GM21717 (cell line): Measurements from ENCODE around the gene MAP2K5.
"Not testable (repeated sequence)": the region's sequence is repeated elsewhere in the genome, so short reads cannot be mapped to it uniquely, and the experiment has no call there.

ENCODE experiments used
- ATAC-seq: cut with Tn5 transposase; IDR thresholded peaks from one replicate; pipeline ENCODE4 v1.9.1; 2021; ENCODE audit warnings: mild to moderate bottlenecking, moderate library complexity; ENCODE audit not compliant: unreplicated experiment

The MAP2K5 gene

DNA sequence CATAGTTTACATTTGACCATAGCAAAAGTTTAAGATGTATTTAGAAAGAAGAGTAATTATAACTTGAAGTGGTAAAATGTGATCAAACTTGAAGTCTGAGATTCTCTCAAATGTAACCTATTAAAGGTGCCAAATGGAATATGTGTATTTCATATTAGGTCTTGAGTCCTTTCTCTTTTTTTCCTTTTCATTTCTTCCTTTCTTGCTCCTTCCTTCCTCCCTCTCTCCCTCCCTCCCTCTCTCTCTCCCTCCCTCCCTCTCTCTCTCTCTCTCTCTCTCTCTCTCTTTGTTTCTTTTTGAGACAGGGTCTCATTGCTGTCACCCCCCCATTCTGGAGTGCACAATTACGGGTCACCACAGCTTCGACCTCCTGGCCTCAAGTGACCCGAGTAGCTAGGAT lies 47.7 kb downstream of the MAP2K5 start:
- ATAC-seq = no peak

- no peak for ATAC-seq
Measured at GRCh38 chr15:67592245-67592644, 49.7 kb downstream of the MAP2K5 start.

- no peak for ATAC-seq
Measured at GRCh38 chr15:67593562-67593961, 51.1 kb downstream of the MAP2K5 start.

DNA sequence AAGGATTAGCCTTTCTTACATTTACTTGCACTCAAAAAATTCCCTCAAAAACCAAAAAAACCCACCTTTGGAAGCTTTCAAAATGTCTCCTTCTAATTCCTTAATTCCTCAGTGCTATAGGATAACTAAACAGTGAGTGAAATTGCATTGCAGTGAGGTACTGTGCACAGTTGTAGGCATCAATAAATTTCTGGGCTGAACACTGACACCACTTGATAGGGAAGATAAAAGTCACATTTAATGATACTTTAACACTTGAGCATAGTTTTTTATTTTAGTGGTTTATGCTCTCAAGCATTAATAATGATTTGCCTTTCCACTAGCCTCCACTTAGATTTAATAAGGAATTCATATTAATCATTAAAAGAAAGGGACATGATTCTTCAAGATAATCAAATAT lies 52.3 kb downstream of the MAP2K5 start:
- no peak for ATAC-seq

DNA sequence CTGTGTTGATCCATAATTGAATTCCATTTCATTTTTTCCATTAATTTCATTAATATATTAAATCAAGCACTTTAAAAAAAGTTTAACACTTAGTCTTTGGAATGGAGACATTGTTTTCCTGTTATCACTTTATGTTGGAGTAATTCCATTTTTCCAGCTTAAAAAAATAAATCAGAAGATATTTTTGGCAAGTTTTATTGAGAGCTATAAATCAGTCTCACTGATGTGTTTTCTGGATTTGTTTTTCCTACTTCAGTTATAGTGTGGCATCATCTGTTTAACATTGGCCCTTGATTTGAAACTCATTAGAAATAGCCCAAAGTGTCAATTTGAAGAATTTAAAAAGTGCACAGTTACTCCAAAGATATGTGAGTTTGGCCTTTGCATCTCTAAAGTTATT lies 53.1 kb downstream of the MAP2K5 start:
- ATAC-seq = no peak

- ATAC-seq = no peak
Measured at GRCh38 chr15:67601073-67601472, 58.6 kb downstream of the MAP2K5 start.

GRCh38 chr15:67603063-67603462 lies 60.6 kb downstream of the MAP2K5 start:
- ATAC-seq = no peak

DNA sequence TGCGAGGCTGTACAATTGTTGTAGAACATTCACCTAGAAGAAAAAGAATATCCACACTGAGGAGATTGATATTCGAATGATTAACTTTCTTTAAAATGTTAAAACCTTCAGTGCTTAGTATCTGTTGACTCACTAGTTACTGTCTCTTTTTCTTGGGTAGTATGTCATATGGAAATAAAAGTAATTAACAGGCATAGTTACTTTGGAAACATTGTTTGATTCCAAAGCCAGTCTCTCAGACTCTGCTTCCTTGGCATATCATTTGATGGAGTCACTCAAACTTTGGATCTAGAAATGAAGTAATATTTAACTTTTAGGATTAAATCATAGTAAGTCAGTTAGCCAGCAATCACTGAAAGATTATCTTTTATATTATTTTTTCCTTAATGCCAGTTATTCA lies 63.4 kb downstream of the MAP2K5 start:
- ATAC-seq = no peak

GRCh38 chr15:67606742-67607141 lies 64.2 kb downstream of the MAP2K5 start:
- ATAC-seq = no peak

DNA sequence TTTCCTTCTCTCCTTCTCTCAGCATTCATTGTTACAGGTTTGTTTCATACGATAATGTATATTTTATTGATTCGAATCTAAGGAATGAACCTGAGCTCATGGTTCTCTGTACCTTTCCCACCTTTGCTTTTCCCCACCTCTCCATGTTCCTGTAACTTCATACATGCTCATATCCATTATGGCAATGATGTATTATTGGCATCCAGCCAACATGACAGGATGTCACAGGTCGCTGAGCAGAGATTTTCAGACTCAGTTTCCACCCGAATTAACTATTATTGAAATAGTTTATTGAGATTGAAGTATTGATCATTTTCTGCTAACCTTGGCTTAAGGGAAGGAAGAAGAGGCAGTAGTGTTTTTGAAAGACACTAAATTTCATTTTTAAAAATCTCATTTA lies 64.8 kb downstream of the MAP2K5 start:
- ATAC-seq = no peak

DNA sequence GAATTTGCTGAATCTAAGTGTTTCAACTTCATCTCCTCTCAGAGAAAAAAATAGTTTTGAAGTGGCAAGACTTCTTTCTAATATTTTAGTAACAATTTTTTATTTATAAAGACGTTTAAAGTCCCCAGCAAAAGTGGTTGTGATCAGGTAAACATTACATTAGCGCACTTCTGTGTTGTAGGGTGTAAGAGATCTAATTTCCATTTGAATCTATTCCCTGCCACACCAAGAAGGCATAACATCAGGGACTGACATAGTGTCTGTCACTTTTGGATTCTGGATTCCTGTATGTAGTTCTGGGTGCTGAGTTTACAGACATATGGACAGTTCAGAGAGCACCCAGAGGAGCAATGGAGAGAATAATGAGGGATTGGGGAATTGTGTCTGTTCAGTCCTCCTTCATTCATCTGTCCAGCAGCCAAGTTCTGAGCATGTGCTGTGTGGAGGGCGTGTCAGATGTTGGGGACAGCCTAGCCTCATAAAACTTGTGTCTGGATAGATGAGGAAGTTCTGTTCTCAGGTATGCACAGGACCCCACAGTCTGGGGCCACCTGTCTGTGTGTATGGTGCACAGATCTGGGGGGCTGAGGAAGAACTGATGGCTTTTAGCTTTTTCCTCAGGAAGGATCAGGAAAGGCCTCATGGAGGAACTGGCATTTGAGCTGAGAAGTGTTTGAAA lies 65.6 kb downstream of the MAP2K5 start:
- no peak for ATAC-seq

- ATAC-seq = no peak
Measured at GRCh38 chr15:67608638-67608959, 66.1 kb downstream of the MAP2K5 start.

DNA sequence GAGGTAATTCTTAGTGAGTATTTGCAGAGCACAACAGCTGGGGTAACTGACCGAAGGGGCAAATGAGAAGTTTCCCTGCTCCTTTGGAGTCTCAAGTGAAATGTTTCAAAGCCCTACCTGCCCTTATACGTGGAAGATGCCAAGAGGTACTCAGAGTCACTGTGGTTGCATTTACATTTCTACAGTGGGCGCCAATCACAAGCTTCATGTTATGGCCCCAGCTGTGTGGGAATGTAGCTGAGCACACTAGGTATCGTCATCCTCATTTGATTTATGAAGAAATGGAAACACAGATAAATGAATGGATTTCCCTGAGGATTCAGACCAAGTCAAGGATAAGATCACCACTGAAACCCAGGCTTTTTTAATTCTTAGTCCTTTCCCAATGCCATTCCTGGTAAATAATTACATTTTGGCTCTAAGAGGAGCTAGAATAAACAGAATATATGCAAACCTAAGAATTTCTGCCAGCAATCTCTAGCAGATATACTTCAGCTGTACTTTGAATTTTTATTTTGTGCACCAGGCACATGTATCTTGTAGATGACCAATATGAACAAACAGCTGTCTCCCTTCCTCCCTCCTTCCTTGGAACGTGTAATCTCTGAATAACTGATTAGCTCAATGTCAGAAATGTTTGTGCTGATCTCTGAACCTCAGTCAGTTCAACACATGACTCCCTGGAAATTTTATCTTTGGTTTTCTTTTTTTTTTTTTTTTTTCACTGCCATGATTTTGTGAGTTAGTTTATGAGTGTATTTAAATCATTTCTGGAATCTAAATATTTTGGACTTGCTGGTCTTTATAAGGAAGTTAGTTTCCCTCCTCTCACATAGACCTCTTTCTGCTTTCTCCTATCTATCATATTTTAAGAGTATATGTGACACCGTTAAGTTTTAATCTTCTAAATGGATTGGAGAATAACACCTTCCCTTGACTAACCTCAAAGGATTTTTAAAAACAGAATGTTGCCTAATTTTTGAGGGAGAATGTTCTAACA lies 69.2 kb downstream of the MAP2K5 start:
- no peak for ATAC-seq

- no peak for ATAC-seq
Measured at GRCh38 chr15:67613211-67613610, 70.7 kb downstream of the MAP2K5 start.

DNA sequence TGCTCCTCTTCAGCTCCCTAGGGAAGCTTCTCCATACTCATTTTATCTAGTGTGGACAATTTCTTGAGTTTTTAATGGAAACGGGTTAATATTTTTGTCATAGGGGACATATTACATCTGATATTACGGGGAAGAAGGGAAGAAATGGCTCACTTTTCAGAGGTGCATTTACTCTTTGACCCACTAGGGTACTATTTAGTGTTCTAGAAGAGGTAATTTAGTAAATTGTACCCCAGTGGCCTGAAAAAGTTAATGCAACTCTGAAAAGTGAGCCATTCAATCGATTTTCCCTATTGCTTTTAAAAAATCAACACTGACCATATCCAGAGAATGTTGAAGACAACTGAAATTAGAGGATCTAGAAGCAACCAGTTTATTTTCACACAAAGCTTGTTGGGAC lies 71.2 kb downstream of the MAP2K5 start:
- no peak for ATAC-seq

DNA sequence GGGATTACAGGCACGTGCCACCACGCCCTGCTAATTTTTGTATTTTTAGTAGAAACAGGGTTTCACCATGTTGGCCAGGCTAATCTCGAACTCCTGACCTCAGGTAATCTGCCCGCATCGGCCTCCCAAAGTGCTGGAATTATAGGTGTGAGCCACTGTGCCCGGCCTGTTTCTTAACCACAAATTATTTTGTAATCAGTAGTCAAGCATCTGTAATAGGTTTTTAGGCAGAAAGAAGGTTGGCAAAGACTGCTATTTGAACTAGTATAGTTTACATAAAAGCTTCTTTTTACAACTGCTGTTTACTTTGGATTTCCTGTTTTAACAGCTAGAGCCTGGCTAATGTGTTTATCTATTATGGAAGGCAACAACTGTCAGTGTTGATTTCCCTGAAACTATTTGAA lies 72.6 kb downstream of the MAP2K5 start:
- not testable (repeated sequence) for ATAC-seq

GRCh38 chr15:67618297-67618696 lies 75.8 kb downstream of the MAP2K5 start:
- ATAC-seq = no peak

DNA sequence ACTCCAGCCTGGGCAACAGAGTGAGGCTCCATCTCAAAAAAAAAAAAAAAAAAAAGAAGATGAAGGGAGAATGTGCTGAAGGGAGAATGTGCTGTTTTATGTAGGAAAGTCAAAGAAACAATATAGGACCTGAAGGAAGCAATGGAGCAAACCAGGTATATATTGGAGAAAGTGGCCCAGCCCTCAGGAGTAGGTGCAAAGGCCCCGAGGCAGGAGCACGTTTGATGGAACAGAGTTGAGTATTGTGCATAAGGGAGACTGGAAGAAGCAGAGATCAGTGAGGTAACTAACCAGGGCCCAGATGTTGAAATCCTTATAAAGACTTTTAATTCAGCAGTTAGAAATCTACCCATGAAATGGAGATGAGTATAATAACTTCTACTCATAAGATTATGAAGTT lies 79.6 kb downstream of the MAP2K5 start:
- ATAC-seq = no peak

- no peak for ATAC-seq
Measured at GRCh38 chr15:67632261-67632660, 89.8 kb downstream of the MAP2K5 start.

DNA sequence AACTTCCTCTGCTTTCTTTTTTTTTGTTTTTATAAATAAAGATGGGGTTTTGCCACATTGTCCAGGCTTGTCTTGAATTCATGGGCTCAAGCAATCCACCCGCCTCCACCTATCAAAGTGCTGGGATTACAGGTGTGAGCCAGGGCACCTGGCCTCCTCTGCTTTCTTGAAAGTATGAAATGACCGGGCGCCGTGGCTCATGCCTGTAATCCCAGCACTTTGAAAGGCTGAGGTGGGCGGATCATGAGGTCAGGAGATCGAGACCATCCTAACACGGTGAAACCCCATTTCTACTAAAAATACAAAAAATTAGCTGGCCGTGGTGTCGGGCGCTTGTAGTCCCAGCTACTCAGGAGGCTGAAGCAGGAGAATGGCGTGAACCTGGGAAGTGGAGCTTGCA lies 93.4 kb downstream of the MAP2K5 start:
- ATAC-seq = not testable (repeated sequence)

- no peak for ATAC-seq
Measured at GRCh38 chr15:67639591-67639990, 97.1 kb downstream of the MAP2K5 start.

GRCh38 chr15:67641453-67641852 lies 99.0 kb downstream of the MAP2K5 start:
- ATAC-seq = no peak
